Osteocyte (in vitro differentiated cells): ENCODE measurements around the gene FMNL3. TPM values are rescaled to one million over a fixed set of nuclear protein-coding genes. Genes with fewer than 3 reads are reported as not detected.
"Not testable (repeated sequence)": the region's sequence is repeated elsewhere in the genome, so short reads cannot be mapped to it uniquely, and the experiment has no call there.

Source experiments
- DNase-seq: peaks from one replicate; pipeline ENCODE4 v3.0.0; 2021; ENCODE audit warnings: mixed read lengths; ENCODE audit not compliant: unreplicated experiment; ENCODE audit errors: extremely low spot score
- H3K27ac Mint-ChIP-seq: one replicate; pipeline ENCODE4 v1.8.0; 2021; ENCODE audit warnings: mild to moderate bottlenecking, mixed read lengths; ENCODE audit not compliant: unreplicated experiment
- H3K27me3 Mint-ChIP-seq: one replicate; pipeline ENCODE4 v1.8.0; 2021; ENCODE audit warnings: mixed read lengths; ENCODE audit not compliant: unreplicated experiment
- H3K36me3 Mint-ChIP-seq: one replicate; pipeline ENCODE4 v1.8.0; 2021; ENCODE audit warnings: mixed read lengths; ENCODE audit not compliant: unreplicated experiment
- H3K4me1 Mint-ChIP-seq: one replicate; pipeline ENCODE4 v1.8.0; 2021; ENCODE audit warnings: mixed read lengths; ENCODE audit not compliant: unreplicated experiment
- H3K4me3 Mint-ChIP-seq: one replicate; pipeline ENCODE4 v1.8.0; 2021; ENCODE audit warnings: mild to moderate bottlenecking, moderate library complexity, mixed read lengths; ENCODE audit not compliant: unreplicated experiment
- H3K9me3 Mint-ChIP-seq: one replicate; pipeline ENCODE4 v1.8.0; 2021; ENCODE audit warnings: mixed read lengths; ENCODE audit not compliant: unreplicated experiment
- CTCF ChIP-seq: fragments of 200-600 bp; sonication (generic); IDR thresholded peaks from 2 replicates; pipeline ENCODE4 v1.5.0; 2021; ENCODE audit warnings: antibody characterized with exemption, mild to moderate bottlenecking, moderate library complexity
- total RNA-seq: library from RNA; stranded (reverse); gene quantifications from 2 replicates; pipeline ENCODE4 v1.2.1, GENCODE V29; 2021

FMNL3 gene
- total RNA-seq, 1 donor from 2014 or later: 37.4 TPM

- H3K27ac Mint-ChIP-seq: no peak overlapping the region
- no peak for DNase-seq
- H3K27me3 Mint-ChIP-seq: peaks cover 32% of the 10 kb centered on the region
- H3K4me3 Mint-ChIP-seq: no peak overlapping the region
- H3K36me3 Mint-ChIP-seq: no peaks in the 10 kb centered on the region
- H3K9me3 Mint-ChIP-seq: no peaks in the 10 kb centered on the region
- TF ChIP-seq CTCF: no peak
- no peaks in the 10 kb centered on the region for H3K4me1 Mint-ChIP-seq
These were observed 26.2 kb upstream of the FMNL3 start for GRCh38 chr12:49733219-49734017.

- DNase-seq: no peak
- TF ChIP-seq CTCF: no peak
These were observed 23.4 kb upstream of the FMNL3 start for GRCh38 chr12:49730568-49731101.

GRCh38 chr12:49730050-49730449, 22.8 kb upstream of the FMNL3 start:
- DNase-seq: no peak
- no peak for TF ChIP-seq CTCF
- Mint-ChIP-seq H3K9me3 (no peaks in the 10 kb centered on the region), H3K27me3 (peaks cover 38% of the 10 kb centered on the region), H3K36me3 (no peaks in the 10 kb centered on the region), H3K4me3 (no peak overlapping the region), H3K27ac (no peak overlapping the region), H3K4me1 (no peaks in the 10 kb centered on the region)

More at GRCh38 chr12:49730568-49731101, 23.4 kb upstream of the FMNL3 start:
- H3K27ac Mint-ChIP-seq: no peak overlapping the region
- no peaks in the 10 kb centered on the region for H3K36me3 Mint-ChIP-seq
- H3K27me3 Mint-ChIP-seq: peaks cover 40% of the 10 kb centered on the region
- H3K4me3 Mint-ChIP-seq: no peak overlapping the region
- H3K9me3 Mint-ChIP-seq: no peaks in the 10 kb centered on the region
- H3K4me1 Mint-ChIP-seq: no peaks in the 10 kb centered on the region

GRCh38 chr12:49728446-49728845, 21.2 kb upstream of the FMNL3 start:
- DNase-seq: no peak
- H3K27ac Mint-ChIP-seq: no peak overlapping the region
- TF ChIP-seq CTCF: no peak
- no peaks in the 10 kb centered on the region for H3K4me1 Mint-ChIP-seq
- H3K4me3 Mint-ChIP-seq: no peak overlapping the region
- H3K9me3 Mint-ChIP-seq: no peaks in the 10 kb centered on the region
- H3K36me3 Mint-ChIP-seq: no peaks in the 10 kb centered on the region
- peaks cover 44% of the 10 kb centered on the region for H3K27me3 Mint-ChIP-seq

GRCh38 chr12:49721355-49721754, 14.2 kb upstream of the FMNL3 start:
- H3K4me3 Mint-ChIP-seq, H3K36me3 Mint-ChIP-seq, H3K9me3 Mint-ChIP-seq, H3K27ac Mint-ChIP-seq, DNase-seq, H3K4me1 Mint-ChIP-seq: not testable (repeated sequence)
- H3K27me3 Mint-ChIP-seq: peaks cover 48% of the 10 kb centered on the region
